Right ventricle myocardium superior (tissue), 1 donor: ENCODE data around the gene MXD3. TPM values are rescaled to one million over a fixed set of nuclear protein-coding genes. Genes with fewer than 3 reads are reported as not detected.
"Not testable (repeated sequence)": the region's sequence is repeated elsewhere in the genome, so short reads cannot be mapped to it uniquely, and the experiment has no call there.

Experiments used
- ATAC-seq: fragments of 200-7000 bp; cut with Tn5 transposase; one replicate; pipeline ENCODE4 v1.9.1; 2020; ENCODE audit warnings: mild to moderate bottlenecking; ENCODE audit not compliant: poor library complexity
- DNase-seq: peaks from one replicate; pipeline ENCODE4 v3.0.0-alpha.2; 2020
- intact Hi-C: fragments of 100-400 bp; cut with DNase I; formaldehyde crosslinking; loops from one replicate; pipeline ENCODE4 v1.11.2; 2022
- total RNA-seq: library from RNA; stranded (reverse); fragmentation: NEBNext Ultra II Directional; extraction: Animal tissue kit (Norgen Biotek cat#: 25700); gene quantifications from one replicate; pipeline ENCODE4 v1.2.1, GENCODE V29; 2021
- donor health status: DM: no; HTN: yes; CAD: no; lungs with severe emphysema.

Gene MXD3
- total RNA-seq, 1 donor from 2014 or later, result 2.5 TPM

- ATAC-seq, result no peak
- intact Hi-C loops, result loop anchor here (10.0 kb wide), 1 partner anchor 159 kb away; the partner anchor contains the start of gene NSD1
- DNase-seq, result no peak
Observed at GRCh38 chr5:177293819-177294581, 17.7 kb downstream of the MXD3 start.

- intact Hi-C loops, result loop anchor here (10.0 kb wide), 1 partner anchor 157 kb away; the partner anchor contains the start of gene NSD1
- no peak for DNase-seq
- ATAC-seq, result no peak
Observed at GRCh38 chr5:177291735-177292134, 20.0 kb downstream of the MXD3 start.

GRCh38 chr5:177290816-177291596 is 20.7 kb downstream of the MXD3 start:
- intact Hi-C loops, result loop anchor here (10.0 kb wide), 1 partner anchor 156 kb away; the partner anchor contains the start of gene NSD1
- DNase-seq (no peak), ATAC-seq (no peak)

GRCh38 chr5:177288191-177288590 is 23.5 kb downstream of the MXD3 start:
- DNase-seq, result no peak
- no peak for ATAC-seq
- intact Hi-C loops, result no loop called here

- ATAC-seq (no peak), DNase-seq (no peak)
- intact Hi-C loops, result no loop called here
Observed at GRCh38 chr5:177276886-177277285, 34.8 kb downstream of the MXD3 start.

- ATAC-seq, result no peak
- intact Hi-C loops, result no loop called here
- no peak for DNase-seq
Observed at GRCh38 chr5:177275883-177276282, 35.8 kb downstream of the MXD3 start.

- DNase-seq (no peak), ATAC-seq (no peak)
- intact Hi-C loops, result no loop called here
Observed at GRCh38 chr5:177271113-177271512, 40.6 kb downstream of the MXD3 start.

GRCh38 chr5:177270653-177271052 is 41.0 kb downstream of the MXD3 start:
- DNase-seq (no peak), ATAC-seq (no peak)
- intact Hi-C loops, result no loop called here

GRCh38 chr5:177269976-177270375 is 41.7 kb downstream of the MXD3 start:
- ATAC-seq (no peak), DNase-seq (no peak)
- intact Hi-C loops, result no loop called here

- intact Hi-C loops, result no loop called here
- ATAC-seq (no peak), DNase-seq (no peak)
Observed at GRCh38 chr5:177269232-177269895, 42.3 kb downstream of the MXD3 start.

- no peak for DNase-seq
- no peak for ATAC-seq
- intact Hi-C loops, result no loop called here
Observed at GRCh38 chr5:177265395-177265794, 46.3 kb downstream of the MXD3 start.

- no peak for DNase-seq
- intact Hi-C loops, result no loop called here
- no peak for ATAC-seq
Observed at GRCh38 chr5:177264178-177264577, 47.5 kb downstream of the MXD3 start.

- DNase-seq, result no peak
- intact Hi-C loops, result no loop called here
- ATAC-seq, result no peak
Observed at GRCh38 chr5:177261510-177261909, 50.2 kb downstream of the MXD3 start.

GRCh38 chr5:177260961-177261360 is 50.7 kb downstream of the MXD3 start:
- no peak for DNase-seq
- no peak for ATAC-seq
- intact Hi-C loops, result no loop called here

- ATAC-seq, DNase-seq, intact Hi-C loops: not testable (repeated sequence)
Observed at GRCh38 chr5:177258711-177259110, 53.0 kb downstream of the MXD3 start.

Other genes starting within 250 kb of the MXD3 start
- gene FGFR4, start 225.0 kb downstream of the MXD3 start, total RNA-seq, result 2.3 TPM
- 33.6 TPM for gene NSD1, start 178.1 kb downstream of the MXD3 start, total RNA-seq
- gene RAB24, start 8.2 kb downstream of the MXD3 start, total RNA-seq, result 21.2 TPM
- gene PRELID1, start 8.1 kb downstream of the MXD3 start, total RNA-seq, result 27.6 TPM
- 56.8 TPM for gene LMAN2, start 39.8 kb upstream of the MXD3 start, total RNA-seq
- gene RGS14, start 46.0 kb upstream of the MXD3 start, total RNA-seq, result 2.4 TPM
- not detected for gene SLC34A1, start 72.5 kb upstream of the MXD3 start, total RNA-seq
- gene PFN3, start 88.8 kb upstream of the MXD3 start, total RNA-seq, result not detected
- not detected for gene F12, start 97.7 kb upstream of the MXD3 start, total RNA-seq
- gene GRK6, start 114.8 kb upstream of the MXD3 start, total RNA-seq, result 16.0 TPM
- gene PRR7, start 134.9 kb upstream of the MXD3 start, total RNA-seq, result 0.59 TPM
- 24.2 TPM for gene DBN1, start 161.7 kb upstream of the MXD3 start, total RNA-seq
- gene PDLIM7, start 185.7 kb upstream of the MXD3 start, total RNA-seq, result 37.0 TPM
- gene DOK3, start 197.9 kb upstream of the MXD3 start, total RNA-seq, result 4.2 TPM
- gene DDX41, start 205.1 kb upstream of the MXD3 start, total RNA-seq, result 22.6 TPM
- gene FAM193B, start 242.7 kb upstream of the MXD3 start, total RNA-seq, result 23.2 TPM